Transverse colon (tissue), 4 donors: ENCODE data around the gene SLC22A23. TPM values are rescaled to one million over a fixed set of nuclear protein-coding genes. Genes with fewer than 3 reads are reported as not detected.

Experiments
- DNase-seq: peaks from one replicate; pipeline ENCODE4 v3.0.0-alpha.2; 2019
- H3K27ac ChIP-seq, 4 donors: fragments of 200-600 bp; sonication (generic); 2 replicates each; pipeline ENCODE4 v1.5.1; 2016 to 2018; ENCODE audit warnings: inconsistent platforms in 4 of 4
- H3K27me3 ChIP-seq: fragments of 200-600 bp; sonication (generic); 2 replicates; pipeline ENCODE4 v1.5.1; 2017; ENCODE audit warnings: inconsistent platforms
- H3K36me3 ChIP-seq, 4 donors: fragments of 200-600 bp; sonication (generic); 2 replicates each; pipeline ENCODE4 v1.5.1; 2017 to 2019; ENCODE audit warnings: inconsistent platforms in 4 of 4
- H3K4me1 ChIP-seq, 4 donors: fragments of 200-600 bp; sonication (generic); 2 replicates each; pipeline ENCODE4 v1.5.1; 2017 to 2020; ENCODE audit warnings: inconsistent platforms in 4 of 4
- H3K4me3 ChIP-seq, 4 donors: fragments of 200-600 bp; sonication (generic); 1 replicate in 1 of 4; 2 replicates in 3 of 4; pipeline versions ENCODE4 v1.5.1 to v1.6.1; 2017 to 2019; ENCODE audit warnings: inconsistent platforms in 4 of 4
- H3K9me3 ChIP-seq, 2 donors: fragments of 200-600 bp; sonication (generic); 2 replicates each; pipeline ENCODE4 v1.5.1; 2017 to 2019; ENCODE audit warnings: inconsistent platforms in 2 of 2
- CTCF ChIP-seq, 5 experiments: fragments of 200-600 bp in 3 of 5; fragments of 450-650 bp in 2 of 5; sonication (generic) in 3 of 5; IDR thresholded peaks; 1 replicate in 2 of 5; 2 replicates in 3 of 5; pipeline ENCODE4 v1.5.1; 2016 to 2017; ENCODE audit warnings: antibody characterized with exemption in 5 of 5, inconsistent platforms in 3 of 5, mild to moderate bottlenecking in 2 of 5, moderate library complexity in 1 of 5
- EP300 ChIP-seq: sonication (generic); formaldehyde crosslinking; IDR thresholded peaks from one replicate; pipeline ENCODE4 v1.6.1; 2017; ENCODE audit warnings: antibody characterized with exemption, low read depth
- POLR2A ChIP-seq: fragments of 450-650 bp; IDR thresholded peaks from one replicate; pipeline ENCODE4 v1.6.1; 2016; ENCODE audit warnings: antibody characterized with exemption, mild to moderate bottlenecking, moderate library complexity
- POLR2AphosphoS5 ChIP-seq, 3 donors: sonication (generic); formaldehyde crosslinking; IDR thresholded peaks; one replicate each; pipeline ENCODE4 v1.6.1; 2016; ENCODE audit warnings: antibody characterized with exemption in 3 of 3
- WGBS, 2 donors: methylation state at CpG; one replicate each; pipeline ENCODE4 v1.1.5; 2018; ENCODE audit warnings: low coverage in 1 of 2; 5-methylcytosine and 5-hydroxymethylcytosine counted together
- in situ Hi-C, 4 donors: fragments of 200-750 bp; cut with MboI; loops; one replicate each; pipeline versions ENCODE4 v1.15.0 to v1.15.1; 2017; ENCODE audit warnings: low sequenced_read_pairs in 3 of 4, low pct_ligation_motif_present in 1 of 4, low pct_unique_long_range_greater_than_20kb in 1 of 4
- intact Hi-C: fragments of 100-400 bp; cut with DNase I; formaldehyde crosslinking; loops from one replicate; pipeline ENCODE4 v1.15.1; 2023; ENCODE audit warnings: low total_unique reads
- total RNA-seq, 4 donors: library from RNA; depleted of rRNA; stranded (reverse); fragments of >200 nt; gene quantifications; one replicate each; pipeline ENCODE4 v1.1.0, GENCODE V29; 2016

Gene SLC22A23
- total RNA-seq, 4 donors from 2014 or later: 96.1 to 161 (median 117) TPM

- in situ Hi-C loops: loop anchor here (25.0 kb wide), 2 partner anchors 164 to 689 kb away; partner anchors contain the start of gene SLC22A23 (in 3 of the 4)
- no peaks in the 10 kb centered on the region for H3K9me3 ChIP-seq
- H3K27me3 ChIP-seq: no peaks in the 10 kb centered on the region
- H3K27ac ChIP-seq: no peak overlapping the region
- intact Hi-C loops: no loop called here
- no peaks in the 10 kb centered on the region for H3K36me3 ChIP-seq
- 82% methylated on average over 11 of the region's 11 CpGs; no CpG with 5 or more reads in 1 of the 2 donors for WGBS, 2 donors
- no peak overlapping the region for H3K4me3 ChIP-seq
- no peak for TF ChIP-seq CTCF (IDR thresholded peaks at IDR 0.05)
- no peak for TF ChIP-seq EP300
- TF ChIP-seq POLR2AphosphoS5 (IDR thresholded peaks at IDR 0.05): no peak
- no peak for TF ChIP-seq POLR2A
- peaks cover 0 to 8% (median 0%) of the 10 kb centered on the region in 4 donors for H3K4me1 ChIP-seq
- no peak for DNase-seq
These were observed 158.9 kb downstream of the SLC22A23 start for GRCh38 chr6:3297909-3298308.

GRCh38 chr6:3297006-3297405 is 159.8 kb downstream of the SLC22A23 start:
- Histone ChIP-seq H3K4me3 (no peak overlapping the region), H3K9me3 (no peaks in the 10 kb centered on the region), H3K4me1 (peaks cover 0 to 8% (median 0%) of the 10 kb centered on the region in 4 donors), H3K27ac (no peak overlapping the region), H3K27me3 (no peaks in the 10 kb centered on the region), H3K36me3 (no peaks in the 10 kb centered on the region)
- DNase-seq: no peak
- TF ChIP-seq CTCF (IDR thresholded peaks at IDR 0.05): no peak
- TF ChIP-seq POLR2AphosphoS5 (IDR thresholded peaks at IDR 0.05): no peak
- no peak for TF ChIP-seq POLR2A
- no peak for TF ChIP-seq EP300
- in situ Hi-C loops (loop anchor here (25.0 kb wide), 2 partner anchors 165 to 690 kb away; partner anchors contain the start of gene SLC22A23 (in 3 of the 4)), intact Hi-C loops (no loop called here)
- 70% methylated on average over 9 of the region's 9 CpGs; no CpG with 5 or more reads in 1 of the 2 donors for WGBS, 2 donors

- Histone ChIP-seq H3K27ac (no peak overlapping the region), H3K36me3 (no peaks in the 10 kb centered on the region), H3K27me3 (no peaks in the 10 kb centered on the region), H3K4me1 (peaks cover 0 to 8% (median 0%) of the 10 kb centered on the region in 4 donors), H3K9me3 (no peaks in the 10 kb centered on the region), H3K4me3 (no peak overlapping the region)
- intact Hi-C loops: no loop called here
- DNase-seq: no peak
- TF ChIP-seq CTCF (IDR thresholded peaks at IDR 0.05) (no peak), EP300 (no peak), POLR2AphosphoS5 (IDR thresholded peaks at IDR 0.05) (no peak), POLR2A (no peak)
- in situ Hi-C loops: loop anchor here (25.0 kb wide), 2 partner anchors 166 to 691 kb away; partner anchors contain the start of gene SLC22A23 (in 3 of the 4)
- 84 to 100% methylated on average over 2 to 11 of the region's 11 CpGs for WGBS, 2 donors
These were observed 160.3 kb downstream of the SLC22A23 start for GRCh38 chr6:3296537-3296936.

- H3K27me3 ChIP-seq: no peaks in the 10 kb centered on the region
- no peak for DNase-seq
- TF ChIP-seq POLR2AphosphoS5 (IDR thresholded peaks at IDR 0.05) (no peak), CTCF (IDR thresholded peaks at IDR 0.05) (no peak), EP300 (no peak), POLR2A (no peak)
- no peak overlapping the region for H3K27ac ChIP-seq
- H3K4me1 ChIP-seq: peaks cover 0 to 8% (median 0%) of the 10 kb centered on the region in 4 donors
- in situ Hi-C loops (loop anchor here (25.0 kb wide), 2 partner anchors 166 to 691 kb away; partner anchors contain the start of gene SLC22A23 (in 3 of the 4)), intact Hi-C loops (no loop called here)
- WGBS, 2 donors: 75 to 81% methylated on average over 5 to 10 of the region's 10 CpGs
- no peaks in the 10 kb centered on the region for H3K36me3 ChIP-seq
- H3K9me3 ChIP-seq: no peaks in the 10 kb centered on the region
- no peak overlapping the region for H3K4me3 ChIP-seq
These were observed 160.8 kb downstream of the SLC22A23 start for GRCh38 chr6:3296078-3296477.
